Measurements from ENCODE around the gene NID2.

The NID2 gene

GRCh38 chr14:51959928-51960327 lies 108.9 kb downstream of the NID2 start:
- DNase-seq (ENCODE audit: low read depth), result no peak

- no peak for DNase-seq (ENCODE audit: low read depth)
Measured at GRCh38 chr14:51957950-51958349, 110.9 kb downstream of the NID2 start.

Measured in HS-5 (cell line).